Measurements from ENCODE around the gene BNIP3. TPM values are rescaled to one million over a fixed set of nuclear protein-coding genes. Genes with fewer than 3 reads are reported as not detected.

The BNIP3 gene
- total and polyA plus RNA-seq, 2 of the 8 experiments (the other 6 are each of a cell fraction or from before 2014, with no cell fraction given), result 25.8 to 58.9 TPM

DNA sequence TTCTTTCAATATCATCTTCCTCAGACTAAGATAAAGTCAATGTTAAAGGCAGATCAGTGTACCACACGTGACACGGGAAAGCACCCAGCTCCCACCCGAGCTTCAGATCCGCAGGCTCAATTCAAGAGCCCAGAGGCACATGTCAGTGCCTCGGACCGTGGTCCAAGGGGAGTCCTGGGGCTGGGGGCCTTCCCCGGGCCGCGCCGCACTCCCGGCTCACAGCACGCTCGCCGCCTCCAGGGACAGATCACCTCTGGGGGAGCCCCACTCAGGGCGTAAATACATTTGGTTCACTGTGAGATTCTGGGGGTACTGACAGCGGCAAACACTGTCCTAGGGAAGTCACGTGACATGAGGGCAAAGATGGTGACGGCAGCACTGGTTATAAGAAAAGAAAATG, 10.8 kb downstream of the BNIP3 start:
- POLR2A ChIA-PET (ENCODE audit: partially characterized antibody), result interaction anchor here (3.4 kb wide), 1 partner anchor 9 kb away, joined by 20 read pairs; no protein-coding TSS in a partner anchor
- TF ChIP-seq CHD1 (IDR thresholded peaks at IDR 0.05; ENCODE audit: low read depth, low read length), result no peak
- no peak for TF ChIP-seq POU5F1 (IDR thresholded peaks at IDR 0.05; ENCODE audit: low read depth, low read length)
- no peak for TF ChIP-seq BACH1 (IDR thresholded peaks at IDR 0.05; ENCODE audit: low read length)
- TF ChIP-seq ZNF274 (IDR thresholded peaks at IDR 0.05; ENCODE audit: borderline replicate concordance, extremely low read depth, low read length), result no peak
- no peak overlapping the region for H4K91ac ChIP-seq (replicated peaks; ENCODE audit: insufficient read length, low read length)
- no peak overlapping the region for H2BK15ac ChIP-seq (ENCODE audit: low read length)
- H3K23ac ChIP-seq (ENCODE audit: insufficient read length), result no peak overlapping the region
- H3K27me3 ChIP-seq (replicated peaks in 1 of 4; ENCODE audit: control insufficient read depth in 3 of 4, extremely low read depth in 1 of 4, insufficient read depth in 3 of 4, low read length in 3 of 4), result no peaks in the 10 kb centered on the region; a peak in 1 of 7 replicates
- H3K4me3 ChIP-seq (ENCODE audit: extremely low read depth in 1 of 4, insufficient read depth in 2 of 4, low read depth in 3 of 4, low read length in 4 of 4), result no peak overlapping the region
- no peak overlapping the region for H2BK120ac ChIP-seq (replicated peaks; ENCODE audit: low read depth, low read length)
- H3K4ac ChIP-seq (replicated peaks; ENCODE audit: insufficient read length, low read depth, low read length), result no peak overlapping the region
- no peak overlapping the region for H3K27ac ChIP-seq (ENCODE audit: low read depth, low read length)
- H2AK5ac ChIP-seq (ENCODE audit: low read depth, low read length), result no peak overlapping the region
- H3K9ac ChIP-seq (replicated peaks in 1 of 4; ENCODE audit: extremely low read depth in 1 of 4, low read depth in 3 of 4, low read length in 3 of 4), result no peak overlapping the region
- no peak overlapping the region for H3K18ac ChIP-seq (ENCODE audit: extremely low read depth, low read length)
- H3K79me2 ChIP-seq (ENCODE audit: control insufficient read depth in 1 of 2, insufficient read depth in 2 of 2, low read length in 2 of 2), result peaks cover 7 to 24% of the 10 kb centered on the region in 2 experiments; a peak in 3 of 4 replicates
- peaks cover 12% of the 10 kb centered on the region for H3K79me1 ChIP-seq (ENCODE audit: low read depth, low read length)
- no peak overlapping the region for H4K5ac ChIP-seq (ENCODE audit: insufficient read length, low read depth, low read length)
- H2BK20ac ChIP-seq (ENCODE audit: low read length), result no peak overlapping the region
- no peak overlapping the region for H3K4me2 ChIP-seq (ENCODE audit: insufficient read depth in 1 of 2, low read depth in 2 of 2, low read length in 2 of 2)
- H3K56ac ChIP-seq (replicated peaks; ENCODE audit: insufficient read length, low read depth, low read length), result no peak overlapping the region
- FAIRE-seq (no peak), DNase-seq (ENCODE audit: low read depth in 1 of 2, low spot score in 2 of 2) (no peak)
- H3K14ac ChIP-seq (ENCODE audit: insufficient read length), result no peak overlapping the region
- H4K8ac ChIP-seq (ENCODE audit: extremely low read depth, insufficient read depth, low read length), result no peak overlapping the region
- H2AFZ ChIP-seq (ENCODE audit: low read length), result no peak overlapping the region
- H2BK12ac ChIP-seq (ENCODE audit: low read depth, low read length), result no peak overlapping the region
- no peaks in the 10 kb centered on the region for H3K23me2 ChIP-seq (ENCODE audit: low read depth, low read length)
- 95% methylated on average over 18 of the region's 18 CpGs; no CpG with 5 or more reads in 1 of the 2 experiments for WGBS, 2 experiments (ENCODE audit: extremely low coverage in 1 of 2, insufficient coverage in 1 of 2, insufficient read length in 1 of 2, insufficient replicate concordance in 2 of 2, low coverage in 1 of 2, low lambda C conversion rate in 2 of 2, missing lambda C conversion rate in 1 of 2)
- peaks cover 9 to 45% (median 24%) of the 10 kb centered on the region in 4 experiments for H3K36me3 ChIP-seq (ENCODE audit: control insufficient read depth in 2 of 4, insufficient read depth in 4 of 4, low read length in 3 of 4)
- no peak overlapping the region for H2BK5ac ChIP-seq (ENCODE audit: low read depth, low read length)
- H4K20me1 ChIP-seq (replicated peaks in 1 of 2; ENCODE audit: control insufficient read depth in 1 of 2, insufficient read depth in 2 of 2, low read length in 2 of 2), result peaks cover 10 to 16% of the 10 kb centered on the region in 2 experiments
- no peaks in the 10 kb centered on the region for H3K4me1 ChIP-seq (replicated peaks in 1 of 4; ENCODE audit: control insufficient read depth in 3 of 4, insufficient read depth in 4 of 4, low read length in 3 of 4)
- CTCF ChIA-PET (ENCODE audit: partially characterized antibody), result interaction anchor here (1.5 to 4.7 kb wide), 4 partner anchors 8 to 172 kb away, joined by 5 to 22 read pairs (median 12); no protein-coding TSS in a partner anchor
- H3K9me3 ChIP-seq (ENCODE audit: insufficient read depth in 2 of 2, low read depth in 1 of 2, low read length in 1 of 2), result no peaks in the 10 kb centered on the region
